Hematopoietic multipotent progenitor cell (in vitro differentiated cells): Measurements from ENCODE around the gene ZNF480. TPM values are rescaled to one million over a fixed set of nuclear protein-coding genes. Genes with fewer than 3 reads are reported as not detected.
"Not testable (repeated sequence)": the region's sequence is repeated elsewhere in the genome, so short reads cannot be mapped to it uniquely, and the experiment has no call there.

Experiments
- DNase-seq, 3 donors: peaks; one replicate each; pipeline ENCODE4 v3.0.0-alpha.2; 2011 to 2015; ENCODE audit warnings: low read depth in 2 of 3, low spot score in 2 of 3
- total RNA-seq: library from RNA; depleted of rRNA; stranded (reverse); fragments of >200 nt; gene quantifications from one replicate; pipeline ENCODE4 v1.2.3, GENCODE V29; 2012

Gene ZNF480
- 3.2 TPM for total RNA-seq

GRCh38 chr19:52296773-52297600, at the start of gene ZNF480:
Gene ZNF480 (plus strand): TSS chr19:52297169. CDS start chr19:52300413, 3,244 bp downstream.
- DNase-seq = peak; percentile 76 to 88 (median 81)

DNA sequence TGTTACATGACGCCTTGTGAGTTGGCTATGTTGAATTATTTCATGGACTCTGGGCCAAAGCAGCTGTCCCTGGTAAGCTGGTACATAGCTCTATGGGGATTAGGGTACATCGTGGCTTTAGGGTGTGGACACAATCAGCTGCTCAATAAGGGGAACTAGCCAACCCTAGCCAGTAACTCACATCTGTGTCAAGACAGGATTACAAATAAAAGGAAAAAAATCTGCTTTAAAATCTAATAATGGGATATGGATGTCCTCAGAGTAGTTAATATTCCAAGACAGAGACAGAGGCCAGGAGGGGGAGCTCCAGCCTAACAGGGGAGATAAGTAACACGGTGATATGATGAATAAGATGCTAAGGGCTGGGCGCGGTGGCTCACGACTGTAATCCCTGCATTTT, 48.7 kb upstream of the ZNF480 start:
- peak; percentile 18 to 88 (median 68) for DNase-seq

- DNase-seq = no peak
These were observed 38.5 kb upstream of the ZNF480 start for GRCh38 chr19:52258426-52258825.

DNA sequence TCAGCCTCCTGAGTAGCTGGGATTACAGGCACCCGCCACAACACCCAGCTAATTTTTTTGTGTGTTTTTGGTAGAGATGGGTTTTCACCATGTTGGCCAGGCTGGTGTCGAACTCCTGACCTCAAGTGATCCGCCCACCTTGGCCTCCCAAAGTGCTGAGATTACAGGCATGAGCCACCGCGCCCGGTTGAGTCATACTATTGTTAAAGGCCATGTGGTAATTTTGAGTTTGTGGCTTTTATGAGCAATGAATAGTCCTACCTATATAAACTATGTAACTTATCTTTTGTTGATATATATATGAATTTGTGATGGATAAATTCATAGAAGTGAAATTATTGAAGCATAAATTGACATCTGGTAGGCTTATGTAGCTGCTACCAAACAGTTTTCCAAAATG, 31.4 kb upstream of the ZNF480 start:
- DNase-seq = not testable (repeated sequence)

- DNase-seq = peak; percentile 79 to 96 (median 93)
These were observed 27.4 kb upstream of the ZNF480 start, which contains the start of gene ZNF766 for GRCh38 chr19:52269338-52270261. Gene ZNF766 (plus strand): TSS chr19:52269587. CDS start chr19:52269614, 27 bp downstream.

- peak in 2 of 3 donors; percentile 26 to 27 for DNase-seq
These were observed 26.6 kb upstream of the ZNF480 start for GRCh38 chr19:52270266-52270885.

DNA sequence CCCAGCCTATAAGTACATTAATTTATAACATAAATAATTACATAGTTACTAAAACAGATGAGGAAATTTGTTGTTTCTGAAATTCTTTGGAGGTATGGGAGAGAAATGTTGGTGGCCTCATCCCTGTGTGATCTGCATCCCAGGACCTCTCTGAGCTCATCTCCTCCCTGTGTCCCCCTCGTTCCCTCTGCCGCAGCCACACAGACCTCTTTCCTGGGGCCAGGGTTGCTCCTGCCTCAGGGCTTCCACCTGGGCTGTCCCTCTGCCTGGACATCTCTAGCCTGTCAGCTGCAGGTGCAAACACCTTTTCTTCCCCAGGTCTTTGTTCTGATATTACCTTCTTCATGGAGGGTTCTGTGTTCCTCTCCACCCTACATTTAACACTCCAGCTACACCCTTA, 23.7 kb upstream of the ZNF480 start:
- DNase-seq = no peak

DNA sequence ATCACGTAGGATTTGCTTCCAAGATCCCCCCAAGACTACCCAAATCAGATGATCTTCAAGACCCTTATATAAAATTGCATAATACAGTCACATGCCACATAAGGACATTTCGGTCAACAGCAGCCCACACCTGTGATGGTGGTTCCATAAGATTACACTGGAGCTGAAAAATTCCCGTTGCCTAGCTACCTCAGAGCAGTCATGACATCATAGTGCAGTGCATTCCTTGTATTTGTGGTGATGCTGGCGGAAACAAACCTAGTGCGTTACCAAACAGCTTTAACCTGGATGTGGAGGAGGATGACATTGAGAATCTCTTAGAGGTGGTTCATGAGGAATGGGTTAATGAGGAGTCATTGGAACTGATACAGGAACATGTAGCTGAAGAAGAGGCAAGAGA, 22.8 kb upstream of the ZNF480 start:
- no peak for DNase-seq

DNA sequence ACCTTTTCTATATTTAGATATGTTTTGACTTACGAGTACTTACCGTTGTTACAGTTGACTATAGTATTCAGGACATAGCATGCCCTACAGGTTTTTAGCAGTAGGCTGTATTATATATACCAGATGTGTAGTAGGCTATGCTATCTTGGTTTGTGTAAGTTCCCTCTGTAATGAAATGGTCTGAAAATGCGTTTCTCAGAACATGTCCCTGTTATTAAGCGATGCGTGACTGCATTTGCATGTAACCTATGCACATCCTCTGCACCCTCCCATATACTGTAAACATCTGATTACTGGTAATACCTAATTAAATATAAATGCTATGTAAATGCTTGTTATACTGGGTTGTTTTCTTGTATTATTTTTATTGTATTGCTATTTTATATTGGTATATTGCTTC, 21.0 kb upstream of the ZNF480 start:
- DNase-seq = no peak

DNA sequence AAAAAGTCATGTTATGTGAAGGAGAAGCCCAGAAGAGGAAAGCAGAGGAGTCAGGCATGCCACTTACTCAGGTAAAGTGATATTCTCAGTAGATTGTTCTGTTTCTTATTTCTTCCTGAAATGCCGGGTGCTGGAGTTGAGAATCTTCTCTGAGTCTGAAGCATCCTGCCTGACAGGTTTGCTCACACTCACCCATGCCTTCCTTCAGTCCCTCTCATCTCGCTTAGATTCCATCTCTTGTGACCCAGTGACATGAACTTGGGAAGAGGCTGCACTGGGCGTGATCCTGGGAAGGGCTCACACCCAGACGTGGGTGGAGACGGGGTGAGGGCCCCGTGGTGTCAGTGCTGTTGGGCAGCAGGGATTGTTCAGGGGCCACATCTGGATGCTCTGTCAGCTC, 19.5 kb upstream of the ZNF480 start:
- DNase-seq = no peak

DNA sequence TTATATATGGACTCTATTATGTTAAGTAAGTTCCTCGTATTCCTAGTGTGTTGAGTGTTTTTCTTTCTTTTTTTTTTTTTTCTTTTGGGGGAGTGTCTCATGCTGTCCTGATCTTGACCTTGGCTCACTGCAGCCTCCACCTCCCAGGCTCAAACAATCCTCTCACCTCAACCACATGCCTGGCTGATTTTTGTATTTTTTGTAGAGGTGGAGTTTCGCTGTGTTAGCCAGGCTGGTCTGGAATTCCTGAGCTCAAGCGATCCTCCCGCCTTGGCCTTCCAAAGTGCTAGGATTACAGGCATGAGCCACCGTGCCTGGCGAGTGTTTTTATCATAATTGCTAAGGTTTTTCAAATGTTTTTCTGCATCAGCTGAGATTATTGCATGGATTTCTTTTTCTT, 10.7 kb upstream of the ZNF480 start:
- no peak for DNase-seq

- DNase-seq = no peak
These were observed 5.2 kb upstream of the ZNF480 start for GRCh38 chr19:52291781-52292180.

DNA sequence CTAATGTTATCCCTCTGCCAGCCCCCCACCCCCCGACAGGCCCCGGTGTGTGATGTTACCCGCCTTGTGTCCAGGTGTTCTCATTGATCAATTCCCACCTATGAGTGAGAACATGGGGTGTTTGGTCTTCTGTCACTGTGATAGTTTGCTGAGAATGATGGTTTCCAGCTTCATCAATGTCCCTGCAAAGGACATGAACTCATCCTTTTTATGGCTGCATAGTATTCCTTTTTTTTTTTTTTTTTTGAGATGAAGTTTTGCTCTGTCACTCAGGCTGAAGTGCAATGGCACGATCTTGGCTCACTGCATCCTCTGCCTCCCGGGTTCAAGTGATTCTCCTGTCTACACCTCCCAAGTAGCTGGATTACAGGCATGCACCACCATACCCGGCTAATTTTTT, 4.0 kb upstream of the ZNF480 start:
- DNase-seq = not testable (repeated sequence)

- DNase-seq = no peak
These were observed 583 bp upstream of the ZNF480 start for GRCh38 chr19:52296400-52296772.

GRCh38 chr19:52297601-52298364, 814 bp downstream of the ZNF480 start:
- DNase-seq = peak in 1 of 3 donors; percentile 20

DNA sequence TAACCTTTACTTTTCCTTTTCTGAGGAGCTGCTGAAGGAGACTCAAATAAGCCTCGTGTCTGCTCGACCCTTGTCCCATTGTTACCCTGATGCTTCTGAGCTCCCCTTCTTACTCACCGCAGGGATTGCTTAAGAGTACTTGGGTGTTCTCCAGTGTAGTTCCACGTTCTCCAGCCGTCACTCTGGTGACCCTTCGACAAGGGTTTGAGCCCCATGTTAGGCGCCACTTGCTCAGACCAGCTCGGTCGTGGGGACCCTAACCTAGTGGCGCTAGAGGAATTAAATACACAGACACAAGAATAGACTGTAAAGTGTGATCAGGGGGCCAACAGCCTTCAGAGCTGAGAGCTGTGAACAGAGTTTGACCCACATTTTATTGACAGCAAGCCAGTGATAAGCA, 10.3 kb downstream of the ZNF480 start:
- DNase-seq = peak in 1 of 3 donors; percentile 54

- no peak for DNase-seq
These were observed 25.5 kb downstream of the ZNF480 start for GRCh38 chr19:52322429-52322828.

GRCh38 chr19:52331757-52332156, 34.8 kb downstream of the ZNF480 start:
- DNase-seq = peak in 1 of 3 donors; percentile 41

GRCh38 chr19:52335768-52336116, 38.8 kb downstream of the ZNF480 start:
- no peak for DNase-seq

DNA sequence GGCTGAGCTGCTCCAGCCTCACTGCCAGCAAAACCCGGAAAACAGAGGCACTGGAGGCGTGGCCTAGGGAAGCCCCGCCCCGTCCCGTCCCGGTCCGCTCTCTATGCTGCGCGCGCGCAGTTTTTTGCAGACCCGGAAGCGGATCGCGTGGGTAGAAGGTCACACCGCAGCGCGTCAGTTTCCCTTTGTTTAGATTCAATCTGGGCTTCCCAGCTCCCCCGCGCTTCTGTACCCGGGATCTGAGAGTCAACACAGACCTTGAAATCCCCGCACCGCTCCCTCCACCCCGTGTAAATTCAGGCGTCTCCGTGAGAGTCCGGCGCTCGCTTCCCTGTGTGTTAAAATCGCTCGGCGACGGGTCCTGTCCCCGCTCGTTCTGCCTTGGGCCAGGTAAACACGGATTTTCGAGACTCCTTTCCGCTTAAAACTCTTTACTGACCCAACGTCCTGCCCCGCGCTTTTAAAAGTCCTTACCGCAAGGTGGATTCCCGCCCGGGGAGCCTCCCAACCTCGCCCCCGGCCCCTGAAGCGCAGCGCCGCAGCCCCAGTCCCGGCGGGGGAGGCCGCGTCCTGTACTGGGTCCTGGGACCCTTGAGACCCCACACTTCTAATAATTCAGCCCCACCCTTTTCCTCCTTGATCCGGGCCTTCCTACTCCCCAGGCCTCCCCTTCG, 39.3 kb downstream of the ZNF480 start, which contains the start of gene ZNF610:
ZNF610 (plus strand) TSS at position 127 of the 674 bp plus-strand sequence. CDS start 12,930 bp downstream, outside the sequence.
- DNase-seq = peak; percentile 62 to 95 (median 86)
